Tibial nerve (tissue), 4 donors: ENCODE results near the gene FRMD4A. TPM values are rescaled to one million over a fixed set of nuclear protein-coding genes. Genes with fewer than 3 reads are reported as not detected.

Source experiments
- DNase-seq, 2 donors: peaks; one replicate each; pipeline ENCODE4 v3.0.0-alpha.2; 2019; ENCODE audit warnings: low spot score in 2 of 2
- H3K27ac ChIP-seq, 4 donors: fragments of 200-600 bp; sonication (generic) in 3 of 4; one replicate each; pipeline ENCODE4 v1.5.1; 2017 to 2019; ENCODE audit warnings: mild to moderate bottlenecking in 1 of 4
- H3K27me3 ChIP-seq, 2 donors: fragments of 200-600 bp; sonication (generic) in 1 of 2; one replicate each; pipeline versions ENCODE4 v1.5.1 to v1.6.0; 2017 to 2019
- H3K36me3 ChIP-seq, 3 donors: fragments of 200-600 bp; sonication (generic); one replicate each; pipeline ENCODE4 v1.5.1; 2018 to 2019
- H3K4me1 ChIP-seq, 4 donors: fragments of 200-600 bp; sonication (generic) in 3 of 4; one replicate each; pipeline ENCODE4 v1.5.1; 2017 to 2019
- H3K4me3 ChIP-seq, 4 donors: fragments of 200-600 bp; sonication (generic) in 3 of 4; one replicate each; pipeline ENCODE4 v1.5.1; 2017 to 2019; ENCODE audit warnings: mild to moderate bottlenecking in 1 of 4, moderate library complexity in 1 of 4
- H3K9me3 ChIP-seq, 4 donors: fragments of 200-600 bp; sonication (generic) in 3 of 4; one replicate each; pipeline ENCODE4 v1.5.1; 2017 to 2019
- EP300 ChIP-seq, 2 donors: sonication (generic); formaldehyde crosslinking; IDR thresholded peaks; one replicate each; pipeline ENCODE4 v1.6.1; 2017; ENCODE audit warnings: antibody characterized with exemption in 2 of 2, mild to moderate bottlenecking in 1 of 2
- POLR2A ChIP-seq, 2 donors: fragments of 450-650 bp; IDR thresholded peaks; one replicate each; pipeline ENCODE4 v1.6.1; 2017; ENCODE audit warnings: antibody characterized with exemption in 2 of 2, mild to moderate bottlenecking in 2 of 2, moderate library complexity in 2 of 2
- WGBS, 2 donors: methylation state at CpG; one replicate each; pipeline ENCODE4 v1.1.5; 2018; 5-methylcytosine and 5-hydroxymethylcytosine counted together
- total RNA-seq, 4 donors: library from RNA; depleted of rRNA; stranded (reverse); fragments of >200 nt; gene quantifications; one replicate each; pipeline ENCODE4 v1.1.0, GENCODE V29; 2016
- TF ChIP-seq, protein P1 (sequence below), 5 experiments: fragments of 200-600 bp in 3 of 5; fragments of 450-650 bp in 2 of 5; sonication (generic) in 3 of 5; IDR thresholded peaks; one replicate each; pipeline ENCODE4 v1.5.1; 2016 to 2019; ENCODE audit warnings: antibody characterized with exemption in 5 of 5, mild to moderate bottlenecking in 3 of 5, moderate library complexity in 2 of 5

Gene FRMD4A
- total RNA-seq, 4 donors from 2014 or later = 39.8 to 89.7 (median 53.9) TPM

GRCh38 chr10:13699216-13699615 is 631.5 kb downstream of the FRMD4A start:
- no peak for DNase-seq
- Histone ChIP-seq H3K36me3 (peaks cover 0 to 67% (median 4%) of the 10 kb centered on the region in 3 donors), H3K4me1 (peaks cover 0 to 22% (median 1%) of the 10 kb centered on the region in 4 donors), H3K27me3 (no peaks in the 10 kb centered on the region), H3K9me3 (no peaks in the 10 kb centered on the region), H3K27ac (no peak overlapping the region), H3K4me3 (no peak overlapping the region)
- WGBS, 2 donors = 55 to 58% methylated on average over 10 of the region's 10 CpGs
- TF ChIP-seq EP300 (IDR thresholded peaks at IDR 0.05) (no peak), POLR2A (IDR thresholded peaks at IDR 0.05) (no peak)
- TF ChIP-seq, protein P1, sequence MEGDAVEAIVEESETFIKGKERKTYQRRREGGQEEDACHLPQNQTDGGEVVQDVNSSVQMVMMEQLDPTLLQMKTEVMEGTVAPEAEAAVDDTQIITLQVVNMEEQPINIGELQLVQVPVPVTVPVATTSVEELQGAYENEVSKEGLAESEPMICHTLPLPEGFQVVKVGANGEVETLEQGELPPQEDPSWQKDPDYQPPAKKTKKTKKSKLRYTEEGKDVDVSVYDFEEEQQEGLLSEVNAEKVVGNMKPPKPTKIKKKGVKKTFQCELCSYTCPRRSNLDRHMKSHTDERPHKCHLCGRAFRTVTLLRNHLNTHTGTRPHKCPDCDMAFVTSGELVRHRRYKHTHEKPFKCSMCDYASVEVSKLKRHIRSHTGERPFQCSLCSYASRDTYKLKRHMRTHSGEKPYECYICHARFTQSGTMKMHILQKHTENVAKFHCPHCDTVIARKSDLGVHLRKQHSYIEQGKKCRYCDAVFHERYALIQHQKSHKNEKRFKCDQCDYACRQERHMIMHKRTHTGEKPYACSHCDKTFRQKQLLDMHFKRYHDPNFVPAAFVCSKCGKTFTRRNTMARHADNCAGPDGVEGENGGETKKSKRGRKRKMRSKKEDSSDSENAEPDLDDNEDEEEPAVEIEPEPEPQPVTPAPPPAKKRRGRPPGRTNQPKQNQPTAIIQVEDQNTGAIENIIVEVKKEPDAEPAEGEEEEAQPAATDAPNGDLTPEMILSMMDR (IDR thresholded peaks at IDR 0.05) = no peak

- no peak for DNase-seq
- 76 to 89% methylated on average over 6 of the region's 6 CpGs for WGBS, 2 donors
- no peak for TF ChIP-seq POLR2A (IDR thresholded peaks at IDR 0.05)
- TF ChIP-seq, protein P1 (IDR thresholded peaks at IDR 0.05) = no peak
- no peak for TF ChIP-seq EP300 (IDR thresholded peaks at IDR 0.05)
- H3K4me1 ChIP-seq = peaks cover 0 to 14% (median 0%) of the 10 kb centered on the region in 4 donors
- peaks cover 0 to 77% (median 4%) of the 10 kb centered on the region in 3 donors for H3K36me3 ChIP-seq
- H3K27me3 ChIP-seq = no peaks in the 10 kb centered on the region
- no peaks in the 10 kb centered on the region for H3K9me3 ChIP-seq
- H3K27ac ChIP-seq = peak overlapping the region in 2 of 4 donors; percentile 13 to 40
- no peak overlapping the region for H3K4me3 ChIP-seq
These were observed 632.5 kb downstream of the FRMD4A start for GRCh38 chr10:13698217-13698616.

DNA sequence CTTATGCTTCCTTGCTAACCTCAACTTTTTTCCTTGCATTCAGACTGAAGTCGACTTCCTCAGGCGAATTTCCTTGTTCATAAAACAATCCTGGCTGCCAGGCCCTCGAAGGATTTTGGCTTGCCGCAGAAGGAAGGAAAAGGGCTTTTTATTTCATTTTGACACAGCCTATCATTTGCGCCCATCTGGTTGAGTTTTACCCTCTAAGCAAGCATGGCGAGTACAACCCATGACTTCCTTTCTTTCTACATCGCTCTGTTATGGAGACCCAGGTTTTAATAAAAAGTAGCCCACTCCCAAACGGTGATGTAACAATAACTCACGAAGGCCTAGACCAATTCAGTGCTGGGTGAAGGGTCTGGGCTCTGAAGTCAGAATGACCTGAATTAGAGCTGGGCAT is 634.7 kb downstream of the FRMD4A start:
- 80 to 84% methylated on average over 9 of the region's 9 CpGs for WGBS, 2 donors
- H3K36me3 ChIP-seq = peaks cover 0 to 91% (median 4%) of the 10 kb centered on the region in 3 donors

DNA sequence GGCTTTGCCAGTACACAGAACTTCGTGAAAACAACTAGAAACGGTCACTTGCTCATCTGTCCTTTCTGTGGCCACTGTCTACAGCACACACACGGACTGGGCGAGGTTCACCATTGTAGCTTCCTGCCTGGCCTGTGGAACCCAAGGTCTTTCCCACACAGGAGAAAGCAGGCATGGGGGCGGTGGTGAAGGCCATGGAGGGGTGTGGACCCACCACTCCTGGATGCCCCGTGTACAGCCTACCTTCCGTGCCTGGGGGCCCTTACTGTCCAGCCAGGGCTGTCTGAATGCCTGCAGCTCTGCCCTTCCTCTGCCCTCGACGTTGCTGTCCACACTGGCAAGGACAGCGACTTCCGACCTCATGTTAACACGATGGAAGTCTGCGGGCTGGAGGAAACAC is 635.1 kb downstream of the FRMD4A start:
- no peak for DNase-seq
- TF ChIP-seq POLR2A (IDR thresholded peaks at IDR 0.05) (no peak), EP300 (IDR thresholded peaks at IDR 0.05) (no peak)
- TF ChIP-seq, protein P1 (IDR thresholded peaks at IDR 0.05) = no peak
- Histone ChIP-seq H3K9me3 (no peaks in the 10 kb centered on the region), H3K4me1 (no peaks in the 10 kb centered on the region), H3K36me3 (peaks cover 0 to 91% (median 4%) of the 10 kb centered on the region in 3 donors), H3K27me3 (no peaks in the 10 kb centered on the region), H3K4me3 (no peak overlapping the region), H3K27ac (no peak overlapping the region)
- WGBS, 2 donors = 82 to 88% methylated on average over 10 to 13 of the region's 13 CpGs

More for the DNA sequence above, 634.7 kb downstream of the FRMD4A start:
- no peak for DNase-seq
- no peak overlapping the region for H3K4me3 ChIP-seq
- no peaks in the 10 kb centered on the region for H3K4me1 ChIP-seq
- no peaks in the 10 kb centered on the region for H3K27me3 ChIP-seq
- H3K9me3 ChIP-seq = no peaks in the 10 kb centered on the region
- H3K27ac ChIP-seq = no peak overlapping the region
- TF ChIP-seq POLR2A (IDR thresholded peaks at IDR 0.05) = no peak
- TF ChIP-seq, protein P1 (IDR thresholded peaks at IDR 0.05) = no peak
- no peak for TF ChIP-seq EP300 (IDR thresholded peaks at IDR 0.05)

DNA sequence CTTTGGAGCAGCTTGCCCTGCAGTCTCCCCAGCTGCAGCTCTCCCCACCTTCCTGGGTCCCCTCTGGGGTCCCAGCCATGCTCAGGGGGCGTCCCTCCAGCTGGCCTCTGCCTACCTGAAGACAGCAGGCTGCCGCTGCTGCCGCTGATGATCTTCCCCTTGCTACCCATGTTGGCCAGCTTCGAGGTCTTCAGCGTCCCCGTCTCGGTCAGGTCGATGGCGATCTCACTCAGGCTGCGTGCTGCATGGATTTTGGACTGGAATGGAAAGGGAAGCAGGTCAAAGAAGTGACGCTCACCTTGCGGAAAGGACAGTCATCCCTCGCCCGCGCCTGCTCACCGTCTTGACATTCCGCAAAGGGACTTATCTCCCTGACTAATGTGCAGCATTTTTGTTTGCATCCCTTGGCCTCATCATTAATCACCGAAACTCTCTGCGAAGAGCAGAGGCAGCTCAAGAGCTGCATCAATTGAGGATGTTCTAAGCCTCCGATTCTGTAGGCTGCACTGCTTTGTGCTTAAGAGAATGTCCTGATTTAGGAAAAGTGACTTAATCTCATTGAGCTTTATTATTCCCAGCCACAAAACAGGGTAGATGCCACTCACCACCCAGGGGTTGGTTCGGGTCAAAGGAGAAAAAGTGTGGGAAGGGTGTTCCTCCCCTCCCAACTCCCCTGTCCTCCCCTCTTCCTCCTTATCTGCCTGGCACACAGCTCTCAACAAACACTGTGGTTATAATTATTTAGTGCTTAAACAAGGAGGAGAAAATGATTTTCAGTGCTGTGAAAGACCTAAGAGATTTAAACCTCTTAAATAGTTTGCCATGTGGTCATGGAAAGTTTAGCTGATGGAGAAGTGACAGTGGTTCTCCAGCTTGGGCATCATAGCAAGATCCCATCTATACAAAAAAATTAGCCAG is 636.7 kb downstream of the FRMD4A start:
- Histone ChIP-seq H3K27me3 (no peaks in the 10 kb centered on the region), H3K9me3 (no peaks in the 10 kb centered on the region), H3K27ac (no peak overlapping the region), H3K4me3 (no peak overlapping the region), H3K36me3 (peaks cover 0 to 87% (median 0%) of the 10 kb centered on the region in 3 donors), H3K4me1 (no peaks in the 10 kb centered on the region)
- TF ChIP-seq, protein P1 (IDR thresholded peaks at IDR 0.05) = no peak
- TF ChIP-seq EP300 (IDR thresholded peaks at IDR 0.05) (no peak), POLR2A (IDR thresholded peaks at IDR 0.05) (no peak)
- WGBS, 2 donors = 91 to 94% methylated on average over 21 of the region's 21 CpGs
- DNase-seq = no peak
